Neuronal stem cell (in vitro differentiated cells): ENCODE results near the gene ICOS.

ENCODE experiments used
- DNase-seq: peaks from one replicate; pipeline ENCODE4 v3.0.0-alpha.2; 2013; ENCODE audit warnings: low spot score
- H2AFZ ChIP-seq: one replicate; pipeline ENCODE4 v1.6.1; 2013; ENCODE audit warnings: mild to moderate bottlenecking, low read length, inconsistent platforms
- H2AK5ac ChIP-seq: 2 replicates; pipeline ENCODE4 v1.6.1; 2013; ENCODE audit warnings: low read depth, mild to moderate bottlenecking, inconsistent platforms, low read length, moderate library complexity, mixed read lengths
- H2BK120ac ChIP-seq: 2 replicates; pipeline ENCODE4 v1.6.1; 2013; ENCODE audit warnings: low read depth, mild to moderate bottlenecking, inconsistent platforms, low read length, moderate library complexity, mixed read lengths
- H2BK12ac ChIP-seq: one replicate; pipeline ENCODE4 v1.6.1; 2013; ENCODE audit warnings: low read length, inconsistent platforms
- H2BK15ac ChIP-seq: 2 replicates; pipeline ENCODE4 v1.6.1; 2013; ENCODE audit warnings: mild to moderate bottlenecking, low read length, inconsistent platforms, mixed read lengths
- H2BK5ac ChIP-seq: one replicate; pipeline ENCODE4 v1.6.1; 2013; ENCODE audit warnings: inconsistent platforms, mild to moderate bottlenecking, low read length, moderate library complexity
- H3K14ac ChIP-seq: one replicate; pipeline ENCODE4 v1.6.1; 2013; ENCODE audit warnings: low read length, inconsistent platforms
- H3K18ac ChIP-seq: 2 replicates; pipeline ENCODE4 v1.6.1; 2013; ENCODE audit warnings: low read length, inconsistent platforms
- H3K23ac ChIP-seq: 2 replicates; pipeline ENCODE4 v1.6.1; 2013; ENCODE audit warnings: low read depth, mild to moderate bottlenecking, mixed read lengths, low read length, inconsistent platforms; ENCODE audit not compliant: poor library complexity
- H3K27ac ChIP-seq: replicated peaks from 3 replicates; pipeline ENCODE4 v1.5.1; 2013; ENCODE audit warnings: low read length, inconsistent platforms
- H3K27me3 ChIP-seq, 3 experiments: 2 replicates each; pipeline ENCODE4 v1.6.1; 2013; ENCODE audit warnings: low read length in 3 of 3, mild to moderate bottlenecking in 2 of 3, inconsistent platforms in 1 of 3, low read depth in 1 of 3, mixed read lengths in 1 of 3, moderate library complexity in 1 of 3; ENCODE audit not compliant: control insufficient read depth in 3 of 3, insufficient read depth in 3 of 3
- H3K36me3 ChIP-seq, 2 donors: replicated peaks in 1 of 2; 2 replicates each; pipeline ENCODE4 v1.6.1; 2013; ENCODE audit warnings: low read length in 2 of 2; ENCODE audit not compliant: control insufficient read depth in 2 of 2, insufficient read depth in 2 of 2
- H3K4ac ChIP-seq: 2 replicates; pipeline ENCODE4 v1.6.1; 2013; ENCODE audit warnings: inconsistent platforms, mild to moderate bottlenecking, low read length, moderate library complexity
- H3K4me1 ChIP-seq, 2 donors: 1 replicate in 1 of 2; 2 replicates in 1 of 2; pipeline ENCODE4 v1.6.1; 2013; ENCODE audit warnings: low read length in 2 of 2, low read depth in 1 of 2; ENCODE audit not compliant: control insufficient read depth in 2 of 2, insufficient read depth in 1 of 2
- H3K4me2 ChIP-seq: one replicate; pipeline ENCODE4 v1.6.1; 2013; ENCODE audit warnings: mild to moderate bottlenecking, low read length, inconsistent platforms; ENCODE audit not compliant: insufficient read depth, poor library complexity, severe bottlenecking
- H3K4me3 ChIP-seq, 2 donors: 2 replicates each; pipeline ENCODE4 v1.5.1; 2013; ENCODE audit warnings: low read length in 2 of 2, mild to moderate bottlenecking in 2 of 2, inconsistent platforms in 1 of 2, moderate library complexity in 1 of 2
- H3K79me1 ChIP-seq: one replicate; pipeline ENCODE4 v1.6.1; 2013; ENCODE audit warnings: low read depth, mild to moderate bottlenecking, inconsistent platforms, low read length, moderate library complexity
- H3K9ac ChIP-seq: one replicate; pipeline ENCODE4 v1.6.1; 2013; ENCODE audit warnings: mild to moderate bottlenecking, low read depth, low read length, inconsistent platforms; ENCODE audit not compliant: poor library complexity
- H3K9me3 ChIP-seq, 2 donors: replicated peaks in 1 of 2; 2 replicates each; pipeline versions ENCODE3 to v1.6.1; 2013; ENCODE audit warnings: low read length in 2 of 2, mild to moderate bottlenecking in 2 of 2, inconsistent platforms in 1 of 2, low read depth in 1 of 2, mixed read lengths in 1 of 2, moderate library complexity in 1 of 2; ENCODE audit not compliant: control insufficient read depth in 2 of 2, insufficient read depth in 1 of 2
- H4K8ac ChIP-seq: one replicate; pipeline ENCODE4 v1.6.1; 2013; ENCODE audit warnings: low read depth, mild to moderate bottlenecking, inconsistent platforms, low read length, moderate library complexity
- H4K91ac ChIP-seq: one replicate; pipeline ENCODE4 v1.6.1; 2013; ENCODE audit warnings: low read length, low read depth, mild to moderate bottlenecking, inconsistent platforms; ENCODE audit not compliant: poor library complexity
- WGBS, 2 donors: extraction: QIAGEN DNeasy Blood & Tissue Kit; methylation state at CpG; one replicate each; pipeline ENCODE4 v1.1.7; 2013; ENCODE audit warnings: missing lambda C conversion rate in 2 of 2, mixed read lengths in 1 of 2; ENCODE audit not compliant: insufficient read length in 2 of 2, insufficient replicate concordance in 1 of 2; ENCODE audit errors: extremely low coverage in 2 of 2; 5-methylcytosine and 5-hydroxymethylcytosine counted together

ICOS gene

DNA sequence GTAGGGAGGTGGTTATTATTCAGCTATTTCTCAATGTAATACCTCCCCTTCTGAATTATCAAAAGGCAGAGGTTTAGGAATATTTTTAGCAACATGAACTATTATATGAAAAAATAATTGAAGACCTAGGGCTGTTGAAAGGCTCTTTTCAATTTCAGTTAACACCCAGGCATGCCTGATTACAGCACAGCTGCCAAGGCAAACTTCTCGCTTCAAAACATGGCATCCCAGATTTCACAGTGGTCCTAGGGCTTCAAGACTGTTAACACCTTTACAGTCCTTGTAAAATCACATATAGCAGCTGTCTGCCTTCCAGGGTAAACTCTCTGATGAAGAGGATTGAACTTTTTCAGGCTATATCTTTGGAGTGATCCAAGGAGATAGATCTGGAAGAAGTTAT, 45.8 kb upstream of the ICOS start:
- DNase-seq, result no peak
- H3K4me3 ChIP-seq, result no peak overlapping the region
- no peaks in the 10 kb centered on the region for H3K27me3 ChIP-seq
- no peak overlapping the region for H3K23ac ChIP-seq
- H3K79me1 ChIP-seq, result no peaks in the 10 kb centered on the region
- H2AK5ac ChIP-seq, result no peak overlapping the region
- no peak overlapping the region for H2BK120ac ChIP-seq
- H3K27ac ChIP-seq, result no peak overlapping the region
- no peak overlapping the region for H3K9ac ChIP-seq
- no peak overlapping the region for H3K4me2 ChIP-seq
- H3K4me1 ChIP-seq, result peaks cover 0 to 2% of the 10 kb centered on the region in 2 donors
- no peak overlapping the region for H2BK15ac ChIP-seq
- no peak overlapping the region for H3K18ac ChIP-seq
- no peaks in the 10 kb centered on the region for H3K36me3 ChIP-seq
- WGBS, 2 donors, result no CpG with 5 or more reads among the region's 1 CpG
- no peak overlapping the region for H2BK5ac ChIP-seq
- no peak overlapping the region for H3K14ac ChIP-seq
- no peak overlapping the region for H2AFZ ChIP-seq
- H2BK12ac ChIP-seq, result no peak overlapping the region
- H4K91ac ChIP-seq, result no peak overlapping the region
- H4K8ac ChIP-seq, result no peak overlapping the region
- H3K4ac ChIP-seq, result no peak overlapping the region
- H3K9me3 ChIP-seq, result no peaks in the 10 kb centered on the region

DNA sequence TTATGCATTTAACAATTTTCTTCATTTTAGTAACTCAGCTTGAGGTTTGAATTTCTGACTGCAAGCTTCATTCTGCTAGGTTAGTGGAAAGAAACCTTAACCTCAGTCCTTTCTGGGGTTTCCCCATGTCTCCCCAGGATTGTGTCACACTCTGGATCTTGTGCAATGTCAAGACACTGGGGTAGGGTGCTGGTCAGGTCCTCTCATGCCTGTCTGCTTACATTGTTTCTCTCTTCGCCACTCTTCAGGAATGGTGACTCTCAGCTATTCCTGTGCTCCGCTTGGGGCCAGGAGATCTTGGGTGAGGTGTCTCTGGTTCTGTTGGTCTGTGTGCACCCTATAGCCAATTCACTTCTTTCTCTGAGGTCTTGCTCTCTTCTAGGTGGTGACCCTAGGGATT, 45.1 kb upstream of the ICOS start:
- Histone ChIP-seq H3K23ac (no peak overlapping the region), H3K4me2 (no peak overlapping the region), H3K4ac (no peak overlapping the region), H4K8ac (no peak overlapping the region), H2BK120ac (no peak overlapping the region), H3K14ac (no peak overlapping the region), H3K79me1 (no peaks in the 10 kb centered on the region), H2AK5ac (no peak overlapping the region), H4K91ac (no peak overlapping the region), H3K9ac (no peak overlapping the region), H2BK12ac (no peak overlapping the region), H2BK5ac (no peak overlapping the region), H3K9me3 (no peaks in the 10 kb centered on the region), H3K27ac (no peak overlapping the region), H2BK15ac (no peak overlapping the region), H3K4me1 (peaks cover 0 to 2% of the 10 kb centered on the region in 2 donors), H3K4me3 (no peak overlapping the region), H2AFZ (no peak overlapping the region), H3K36me3 (no peaks in the 10 kb centered on the region), H3K18ac (no peak overlapping the region), H3K27me3 (no peaks in the 10 kb centered on the region)
- no CpG with 5 or more reads among the region's 2 CpGs for WGBS, 2 donors
- DNase-seq, result no peak

DNA sequence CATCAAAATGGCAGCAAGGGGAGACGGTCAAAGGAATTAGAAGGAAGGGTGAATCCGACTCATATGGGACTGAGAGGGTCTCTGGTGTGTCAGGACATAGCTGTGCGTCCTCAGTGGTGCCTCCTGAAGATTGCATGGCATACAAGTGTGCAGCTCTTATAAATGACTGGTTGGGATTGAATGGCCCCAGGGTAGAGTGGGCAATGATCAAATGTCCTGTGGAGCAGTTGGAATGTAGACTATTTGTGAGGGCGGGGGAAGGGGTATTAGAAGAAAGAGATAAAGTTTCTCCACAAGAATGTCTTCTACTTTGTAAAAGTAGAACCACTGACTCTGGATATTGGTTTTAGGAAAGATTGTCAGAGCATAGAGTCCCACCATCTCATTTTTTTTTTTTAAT, 44.4 kb upstream of the ICOS start:
- Histone ChIP-seq H2BK15ac (no peak overlapping the region), H4K8ac (no peak overlapping the region)

DNA sequence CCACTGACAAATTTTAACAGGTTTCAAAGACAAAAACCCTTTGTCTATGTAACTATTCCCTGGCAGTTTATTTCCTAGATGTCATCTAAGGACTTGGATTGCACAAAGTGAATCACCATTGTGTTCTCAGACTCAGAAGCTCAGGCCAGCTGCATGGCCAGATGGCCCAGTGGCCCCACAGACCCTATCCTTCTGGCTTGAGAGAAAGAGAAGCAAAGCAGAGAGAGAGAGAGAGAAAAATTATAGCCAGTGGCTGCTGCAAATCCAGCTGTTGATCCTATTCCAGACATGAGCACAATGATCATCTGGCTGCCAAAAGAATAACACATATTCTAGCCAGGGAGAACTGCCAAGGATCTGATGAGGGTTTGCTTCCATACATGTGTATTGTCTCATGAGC, 43.2 kb upstream of the ICOS start:
- Histone ChIP-seq H2BK15ac (no peak overlapping the region), H3K14ac (no peak overlapping the region), H3K79me1 (no peaks in the 10 kb centered on the region), H3K27ac (no peak overlapping the region), H3K23ac (no peak overlapping the region), H2BK12ac (no peak overlapping the region), H3K4me1 (no peaks in the 10 kb centered on the region), H3K27me3 (peaks cover 0 to 3% (median 0%) of the 10 kb centered on the region in 3 experiments), H2BK120ac (no peak overlapping the region), H4K8ac (no peak overlapping the region), H3K4ac (no peak overlapping the region), H3K9me3 (no peaks in the 10 kb centered on the region), H3K4me3 (no peak overlapping the region), H4K91ac (no peak overlapping the region), H2AFZ (no peak overlapping the region), H3K9ac (no peak overlapping the region), H3K18ac (no peak overlapping the region), H2BK5ac (no peak overlapping the region), H3K36me3 (no peaks in the 10 kb centered on the region), H2AK5ac (no peak overlapping the region), H3K4me2 (no peak overlapping the region)
- DNase-seq, result no peak

More for the DNA sequence above, 44.4 kb upstream of the ICOS start:
- Histone ChIP-seq H3K14ac (no peak overlapping the region), H3K9me3 (no peaks in the 10 kb centered on the region), H3K18ac (no peak overlapping the region), H3K79me1 (no peaks in the 10 kb centered on the region), H3K23ac (no peak overlapping the region), H2BK12ac (no peak overlapping the region), H3K36me3 (no peaks in the 10 kb centered on the region), H3K4me2 (no peak overlapping the region), H2AFZ (no peak overlapping the region), H3K4me3 (no peak overlapping the region), H4K91ac (no peak overlapping the region), H2BK120ac (no peak overlapping the region), H3K9ac (no peak overlapping the region), H3K4ac (no peak overlapping the region), H2BK5ac (no peak overlapping the region), H3K27me3 (no peaks in the 10 kb centered on the region), H3K27ac (no peak overlapping the region), H2AK5ac (no peak overlapping the region), H3K4me1 (peaks cover 0 to 2% of the 10 kb centered on the region in 2 donors)
- WGBS, 2 donors, result no CpG with 5 or more reads among the region's 4 CpGs
- DNase-seq, result no peak
